A673 (cell line): Measurements from ENCODE around the gene NPHP4. TPM values are rescaled to one million over a fixed set of nuclear protein-coding genes. Genes with fewer than 3 reads are reported as not detected.

Source experiments
- BruUV-seq: library from RNA; stranded (reverse); fragments of 400-500 nt; replicated peaks from 2 replicates; lab custom pipeline; 2021; lab: Mats Ljungman, UMichigan
- CTCF ChIA-PET: fragments of 300-600 bp; sonication (Branson Sonifier 250); formaldehyde crosslinking; loops from one replicate; lab custom pipeline; 2022; ENCODE audit warnings: antibody characterized with exemption; lab: Charles Lee
- POLR2A ChIA-PET: fragments of 300-600 bp; sonication (Branson Sonifier 250); formaldehyde crosslinking; loops from one replicate; lab custom pipeline; 2022; ENCODE audit warnings: antibody characterized with exemption; ENCODE audit not compliant: low non-redundant PET; lab: Charles Lee
- DNase-seq: peaks from one replicate; pipeline ENCODE4 v3.0.0-alpha.2; 2015; ENCODE audit warnings: low spot score
- H3K27ac ChIP-seq: fragments of 200-600 bp; sonication (generic); 2 replicates; pipeline ENCODE4 v1.5.1; 2016; ENCODE audit warnings: mixed run types, low read depth, mild to moderate bottlenecking, mixed read lengths, antibody characterized with exemption, low read length; ENCODE audit not compliant: poor library complexity, severe bottlenecking
- H3K27me3 ChIP-seq: fragments of 200-600 bp; sonication (generic); replicated peaks from 2 replicates; pipeline ENCODE4 v1.6.1; 2017; ENCODE audit warnings: mixed run types, low read depth, mild to moderate bottlenecking, mixed read lengths, antibody characterized with exemption, low read length; ENCODE audit not compliant: insufficient read depth, poor library complexity
- H3K36me3 ChIP-seq: fragments of 200-600 bp; sonication (generic); 2 replicates; pipeline ENCODE4 v1.6.1; 2016; ENCODE audit warnings: mixed run types, mild to moderate bottlenecking, mixed read lengths, antibody characterized with exemption, low read length; ENCODE audit not compliant: insufficient read depth, poor library complexity, severe bottlenecking
- H3K4me1 ChIP-seq: fragments of 200-600 bp; sonication (generic); 2 replicates; pipeline ENCODE4 v1.6.1; 2017; ENCODE audit warnings: mixed run types, mild to moderate bottlenecking, mixed read lengths, antibody characterized with exemption, low read length; ENCODE audit not compliant: insufficient read depth, poor library complexity, severe bottlenecking
- H3K4me3 ChIP-seq: fragments of 200-600 bp; sonication (generic); 2 replicates; pipeline ENCODE4 v1.5.1; 2016; ENCODE audit warnings: low read depth, mixed run types, mild to moderate bottlenecking, mixed read lengths, low read length; ENCODE audit not compliant: poor library complexity, severe bottlenecking
- H3K9me3 ChIP-seq: fragments of 200-600 bp; sonication (generic); 2 replicates; pipeline ENCODE4 v1.6.1; 2016; ENCODE audit warnings: mixed run types, low read depth, mild to moderate bottlenecking, mixed read lengths, antibody characterized with exemption, low read length; ENCODE audit not compliant: poor library complexity, severe bottlenecking
- EZH2 ChIP-seq: fragments of 200-600 bp; sonication (generic); IDR thresholded peaks from 2 replicates; pipeline ENCODE4 v1.6.1; 2017; ENCODE audit warnings: borderline replicate concordance, low read depth, mild to moderate bottlenecking, mixed read lengths, antibody characterized with exemption, low read length; ENCODE audit not compliant: poor library complexity, severe bottlenecking
- intact Hi-C: fragments of 100-400 bp; cut with micrococcal nuclease; formaldehyde crosslinking; loops from one replicate; pipeline ENCODE4 v1.10.0; 2022; ENCODE audit not compliant: unreplicated experiment
- total RNA-seq: library from RNA; stranded (reverse); gene quantifications from 2 replicates; pipeline ENCODE4 v1.2.3, GENCODE V29; 2021
- TF ChIP-seq, protein P1 (sequence below): fragments of 300-800, 200-600 bp; sonication (generic); conservative IDR thresholded peaks from 2 replicates; pipeline ENCODE4 v1.5.1; 2017; ENCODE audit warnings: low read depth, mild to moderate bottlenecking, antibody characterized with exemption, low read length, moderate library complexity, mixed read lengths

Gene NPHP4
- total RNA-seq, 1 experiment from 2014 or later, result 27.6 TPM

DNA sequence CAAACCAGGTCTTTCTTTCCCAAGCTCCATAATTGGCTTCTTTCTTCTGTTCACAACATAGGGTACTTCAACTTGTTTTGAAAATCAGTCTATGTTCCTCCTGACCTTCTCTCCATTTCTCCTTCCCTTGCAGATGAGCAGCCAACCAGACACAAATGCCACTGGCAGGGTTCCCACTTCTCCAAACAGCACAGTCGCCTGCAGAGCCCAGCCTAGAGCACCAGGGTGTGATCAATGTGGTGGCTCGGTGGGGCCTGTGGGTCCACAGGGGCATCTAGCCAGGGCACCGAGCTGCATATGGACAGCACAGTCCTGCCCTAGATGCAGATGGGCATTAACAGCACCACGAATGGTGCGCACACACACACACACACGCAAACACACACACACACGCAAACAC is 112.8 kb downstream of the NPHP4 start:
- no peaks in the 10 kb centered on the region for H3K9me3 ChIP-seq
- H3K36me3 ChIP-seq, result peaks cover 17% of the 10 kb centered on the region
- no peaks in the 10 kb centered on the region for H3K27me3 ChIP-seq
- POLR2A ChIA-PET, result no interaction called here
- no peak overlapping the region for H3K27ac ChIP-seq
- intact Hi-C loops, result no loop called here
- H3K4me3 ChIP-seq, result no peak overlapping the region
- TF ChIP-seq EZH2, result no peak
- no peaks in the 10 kb centered on the region for H3K4me1 ChIP-seq
- DNase-seq, result no peak
- CTCF ChIA-PET, result no interaction called here
- no TSS peak for BruUV-seq

- TF ChIP-seq, protein P1, sequence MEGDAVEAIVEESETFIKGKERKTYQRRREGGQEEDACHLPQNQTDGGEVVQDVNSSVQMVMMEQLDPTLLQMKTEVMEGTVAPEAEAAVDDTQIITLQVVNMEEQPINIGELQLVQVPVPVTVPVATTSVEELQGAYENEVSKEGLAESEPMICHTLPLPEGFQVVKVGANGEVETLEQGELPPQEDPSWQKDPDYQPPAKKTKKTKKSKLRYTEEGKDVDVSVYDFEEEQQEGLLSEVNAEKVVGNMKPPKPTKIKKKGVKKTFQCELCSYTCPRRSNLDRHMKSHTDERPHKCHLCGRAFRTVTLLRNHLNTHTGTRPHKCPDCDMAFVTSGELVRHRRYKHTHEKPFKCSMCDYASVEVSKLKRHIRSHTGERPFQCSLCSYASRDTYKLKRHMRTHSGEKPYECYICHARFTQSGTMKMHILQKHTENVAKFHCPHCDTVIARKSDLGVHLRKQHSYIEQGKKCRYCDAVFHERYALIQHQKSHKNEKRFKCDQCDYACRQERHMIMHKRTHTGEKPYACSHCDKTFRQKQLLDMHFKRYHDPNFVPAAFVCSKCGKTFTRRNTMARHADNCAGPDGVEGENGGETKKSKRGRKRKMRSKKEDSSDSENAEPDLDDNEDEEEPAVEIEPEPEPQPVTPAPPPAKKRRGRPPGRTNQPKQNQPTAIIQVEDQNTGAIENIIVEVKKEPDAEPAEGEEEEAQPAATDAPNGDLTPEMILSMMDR, result no peak
- TF ChIP-seq EZH2, result no peak
- Histone ChIP-seq H3K27ac (no peak overlapping the region), H3K4me1 (no peaks in the 10 kb centered on the region), H3K27me3 (no peaks in the 10 kb centered on the region), H3K36me3 (peaks cover 17% of the 10 kb centered on the region), H3K9me3 (no peaks in the 10 kb centered on the region), H3K4me3 (no peak overlapping the region)
- DNase-seq, result no peak
- ChIA-PET CTCF (no interaction called here), POLR2A (no interaction called here)
- intact Hi-C loops, result no loop called here
- no TSS peak for BruUV-seq
These were observed 113.3 kb downstream of the NPHP4 start for GRCh38 chr1:5878971-5879370.

GRCh38 chr1:5877683-5878530 is 114.3 kb downstream of the NPHP4 start:
- no peak for DNase-seq
- TF ChIP-seq, protein P1, result no peak
- TF ChIP-seq EZH2, result no peak
- no TSS peak for BruUV-seq
- CTCF ChIA-PET, result no interaction called here
- H3K4me3 ChIP-seq, result no peak overlapping the region
- H3K4me1 ChIP-seq, result no peaks in the 10 kb centered on the region
- no peak overlapping the region for H3K27ac ChIP-seq
- POLR2A ChIA-PET, result no interaction called here
- H3K9me3 ChIP-seq, result no peaks in the 10 kb centered on the region
- H3K36me3 ChIP-seq, result peaks cover 17% of the 10 kb centered on the region
- no peaks in the 10 kb centered on the region for H3K27me3 ChIP-seq
- intact Hi-C loops, result no loop called here

DNA sequence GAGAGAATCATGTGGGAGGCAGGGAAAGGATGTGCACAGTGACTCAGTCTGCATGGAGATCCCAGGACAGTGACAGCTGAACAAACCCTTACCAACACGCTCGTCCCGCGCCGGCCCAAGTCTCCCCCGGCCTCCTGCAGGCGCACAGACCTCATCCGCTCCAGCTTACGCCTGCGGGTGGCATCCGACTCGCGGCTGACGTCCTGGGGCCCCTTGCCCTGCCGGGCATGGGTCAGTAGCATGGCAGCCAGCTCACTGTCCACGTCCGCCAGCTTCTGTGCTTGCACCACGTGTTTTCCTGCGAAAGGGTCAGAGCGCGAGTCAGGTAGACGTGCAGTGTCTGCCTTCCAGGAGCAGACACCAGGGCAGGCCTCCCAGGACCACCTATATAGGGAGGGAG is 115.2 kb downstream of the NPHP4 start:
- Histone ChIP-seq H3K27me3 (no peaks in the 10 kb centered on the region), H3K4me3 (no peak overlapping the region), H3K4me1 (no peaks in the 10 kb centered on the region), H3K9me3 (no peaks in the 10 kb centered on the region), H3K27ac (no peak overlapping the region), H3K36me3 (peaks cover 17% of the 10 kb centered on the region)
- TF ChIP-seq, protein P1, result no peak
- TF ChIP-seq EZH2, result no peak
- DNase-seq, result no peak
- POLR2A ChIA-PET, result no interaction called here
- CTCF ChIA-PET, result no interaction called here
- intact Hi-C loops, result no loop called here
- no TSS peak for BruUV-seq
